Thyroid gland (tissue), 4 donors: Measurements from ENCODE around the gene FGF3. TPM values are rescaled to one million over a fixed set of nuclear protein-coding genes. Genes with fewer than 3 reads are reported as not detected.

ENCODE experiments used
- DNase-seq, 2 donors: peaks; one replicate each; pipeline ENCODE4 v3.0.0-alpha.2; 2019
- H3K27ac ChIP-seq, 3 donors: fragments of 200-600 bp; sonication (generic); 1 replicate in 2 of 3; 2 replicates in 1 of 3; pipeline ENCODE4 v1.5.1; 2016 to 2019; ENCODE audit warnings: mild to moderate bottlenecking in 1 of 3, moderate library complexity in 1 of 3
- H3K27me3 ChIP-seq: fragments of 200-600 bp; sonication (generic); one replicate; pipeline ENCODE4 v1.5.1; 2019
- H3K36me3 ChIP-seq, 2 donors: fragments of 200-600 bp; sonication (generic); one replicate each; pipeline ENCODE4 v1.5.1; 2016 to 2019
- H3K4me1 ChIP-seq, 2 donors: fragments of 200-600 bp; sonication (generic); one replicate each; pipeline ENCODE4 v1.5.1; 2017 to 2019
- H3K4me3 ChIP-seq, 3 donors: fragments of 200-600 bp; sonication (generic); replicated peaks in 1 of 3; 1 replicate in 2 of 3; 2 replicates in 1 of 3; pipeline ENCODE4 v1.5.1; 2016; ENCODE audit warnings: mild to moderate bottlenecking in 1 of 3
- H3K9me3 ChIP-seq: fragments of 200-600 bp; sonication (generic); one replicate; pipeline ENCODE4 v1.5.1; 2017
- CTCF ChIP-seq, 6 experiments: fragments of 200-600 bp in 3 of 6; fragments of 450-650 bp in 3 of 6; sonication (generic) in 3 of 6; IDR thresholded peaks; one replicate each; pipeline ENCODE4 v1.5.1; 2016 to 2019; ENCODE audit warnings: antibody characterized with exemption in 6 of 6, mild to moderate bottlenecking in 2 of 6, inconsistent platforms in 1 of 6, moderate library complexity in 1 of 6
- POLR2A ChIP-seq, 2 donors: fragments of 450-650 bp; IDR thresholded peaks; one replicate each; pipeline ENCODE4 v1.6.1; 2017; ENCODE audit warnings: antibody characterized with exemption in 2 of 2, mild to moderate bottlenecking in 2 of 2, moderate library complexity in 1 of 2
- whole genome bisulfite sequencing, 2 donors: methylation state at CpG; one replicate each; pipeline ENCODE4 v1.1.5; 2017; 5-methylcytosine and 5-hydroxymethylcytosine counted together
- intact Hi-C: fragments of 100-400 bp; cut with DNase I; formaldehyde crosslinking; loops from one replicate; pipeline ENCODE4 v1.15.1; 2023
- total RNA-seq, 4 donors: library from RNA; depleted of rRNA; stranded (reverse); fragments of >200 nt; gene quantifications; one replicate each; pipeline ENCODE4 v1.2.3, GENCODE V29; 2016

Gene FGF3
- total RNA-seq, 4 donors from 2014 or later: not detected

GRCh38 chr11:69862797-69863543, 43.8 kb upstream of the FGF3 start:
- no peaks in the 10 kb centered on the region for H3K4me1 ChIP-seq
- H3K27me3 ChIP-seq: no peaks in the 10 kb centered on the region
- no peak for DNase-seq
- H3K9me3 ChIP-seq: no peaks in the 10 kb centered on the region
- TF ChIP-seq POLR2A (IDR thresholded peaks at IDR 0.05): no peak
- intact Hi-C loops: no loop called here
- H3K4me3 ChIP-seq: no peak overlapping the region
- 83 to 84% methylated on average over 6 to 12 of the region's 12 CpGs for WGBS, 2 donors
- no peak overlapping the region for H3K27ac ChIP-seq
- H3K36me3 ChIP-seq: no peaks in the 10 kb centered on the region

GRCh38 chr11:69862331-69862771, 43.1 kb upstream of the FGF3 start:
- intact Hi-C loops: no loop called here
- no peaks in the 10 kb centered on the region for H3K9me3 ChIP-seq
- 70 to 75% methylated on average over 16 to 19 of the region's 19 CpGs for WGBS, 2 donors
- H3K27ac ChIP-seq: no peak overlapping the region
- H3K4me1 ChIP-seq: no peaks in the 10 kb centered on the region
- H3K36me3 ChIP-seq: no peaks in the 10 kb centered on the region
- DNase-seq: no peak
- TF ChIP-seq CTCF (IDR thresholded peaks at IDR 0.05): no peak
- TF ChIP-seq POLR2A (IDR thresholded peaks at IDR 0.05): no peak
- H3K27me3 ChIP-seq: no peaks in the 10 kb centered on the region
- H3K4me3 ChIP-seq: no peak overlapping the region

- intact Hi-C loops: no loop called here
Observed at GRCh38 chr11:69861901-69862300, 42.7 kb upstream of the FGF3 start.

GRCh38 chr11:69860796-69861445, 41.7 kb upstream of the FGF3 start:
- TF ChIP-seq CTCF (IDR thresholded peaks at IDR 0.05) (no peak), POLR2A (IDR thresholded peaks at IDR 0.05) (no peak)

More at GRCh38 chr11:69861901-69862300, 42.7 kb upstream of the FGF3 start:
- Histone ChIP-seq H3K36me3 (no peaks in the 10 kb centered on the region), H3K9me3 (no peaks in the 10 kb centered on the region), H3K27me3 (no peaks in the 10 kb centered on the region), H3K4me1 (no peaks in the 10 kb centered on the region), H3K4me3 (no peak overlapping the region), H3K27ac (no peak overlapping the region)
- WGBS, 2 donors: 78 to 83% methylated on average over 5 to 7 of the region's 7 CpGs
- no peak for DNase-seq
- TF ChIP-seq CTCF (IDR thresholded peaks at IDR 0.05): no peak
- no peak for TF ChIP-seq POLR2A (IDR thresholded peaks at IDR 0.05)

GRCh38 chr11:69860244-69860643, 41.0 kb upstream of the FGF3 start:
- H3K4me3 ChIP-seq: no peak overlapping the region
- WGBS, 2 donors: 62 to 65% methylated on average over 5 of the region's 5 CpGs
- H3K36me3 ChIP-seq: no peaks in the 10 kb centered on the region
- no peaks in the 10 kb centered on the region for H3K9me3 ChIP-seq
- no peak overlapping the region for H3K27ac ChIP-seq
- no peaks in the 10 kb centered on the region for H3K27me3 ChIP-seq
- TF ChIP-seq CTCF (IDR thresholded peaks at IDR 0.05) (no peak), POLR2A (IDR thresholded peaks at IDR 0.05) (no peak)
- H3K4me1 ChIP-seq: no peaks in the 10 kb centered on the region
- intact Hi-C loops: no loop called here
- no peak for DNase-seq

More at GRCh38 chr11:69860796-69861445, 41.7 kb upstream of the FGF3 start:
- H3K27me3 ChIP-seq: no peaks in the 10 kb centered on the region
- no peak for DNase-seq
- 74 to 76% methylated on average over 5 to 9 of the region's 9 CpGs for WGBS, 2 donors
- no peaks in the 10 kb centered on the region for H3K9me3 ChIP-seq
- H3K36me3 ChIP-seq: no peaks in the 10 kb centered on the region
- no peak overlapping the region for H3K27ac ChIP-seq
- no peak overlapping the region for H3K4me3 ChIP-seq
- no peaks in the 10 kb centered on the region for H3K4me1 ChIP-seq
- intact Hi-C loops: no loop called here
